Mesenchymal stem cell (in vitro differentiated cells and primary cell): Measurements from ENCODE around the gene NUDCD3.

Experiments used
- DNase-seq: peaks from one replicate; pipeline ENCODE4 v3.0.0-alpha.2; 2013
- H2AFZ ChIP-seq: one replicate; pipeline ENCODE4 v1.6.1; 2013; ENCODE audit warnings: low read depth, mild to moderate bottlenecking, control low read depth, inconsistent platforms, low read length, moderate library complexity
- H2AK5ac ChIP-seq: 2 replicates; pipeline ENCODE4 v1.6.1; 2013; ENCODE audit warnings: low read length, moderate library complexity, mild to moderate bottlenecking, inconsistent platforms; ENCODE audit not compliant: severe bottlenecking
- H2BK120ac ChIP-seq: one replicate; pipeline ENCODE4 v1.6.1; 2013; ENCODE audit warnings: low read depth, mild to moderate bottlenecking, inconsistent platforms, low read length, moderate library complexity
- H2BK12ac ChIP-seq, 2 experiments: one replicate each; pipeline ENCODE4 v1.6.1; 2013; ENCODE audit warnings: inconsistent platforms in 2 of 2, low read length in 2 of 2, mild to moderate bottlenecking in 2 of 2, moderate library complexity in 2 of 2, control low read depth in 1 of 2
- H2BK15ac ChIP-seq: one replicate; pipeline ENCODE4 v1.6.1; 2013; ENCODE audit warnings: mild to moderate bottlenecking, low read depth, inconsistent platforms; ENCODE audit not compliant: poor library complexity, severe bottlenecking
- H2BK5ac ChIP-seq: 2 replicates; pipeline ENCODE4 v1.6.1; 2013; ENCODE audit warnings: low read depth, mild to moderate bottlenecking, low read length, control low read depth, inconsistent platforms; ENCODE audit not compliant: poor library complexity, severe bottlenecking
- H3K14ac ChIP-seq, 2 experiments: one replicate each; pipeline ENCODE4 v1.6.1; 2013; ENCODE audit warnings: inconsistent platforms in 2 of 2, low read length in 2 of 2, control low read depth in 1 of 2, mild to moderate bottlenecking in 1 of 2, moderate library complexity in 1 of 2
- H3K18ac ChIP-seq, 2 experiments: one replicate each; pipeline ENCODE4 v1.6.1; 2013; ENCODE audit warnings: inconsistent platforms in 2 of 2, low read length in 2 of 2, control low read depth in 1 of 2, low read depth in 1 of 2, mild to moderate bottlenecking in 1 of 2
- H3K23ac ChIP-seq, 2 experiments: one replicate each; pipeline ENCODE4 v1.6.1; 2013; ENCODE audit warnings: inconsistent platforms in 2 of 2, low read length in 2 of 2, mild to moderate bottlenecking in 2 of 2, moderate library complexity in 2 of 2, control low read depth in 1 of 2
- H3K27ac ChIP-seq: 2 replicates; pipeline ENCODE4 v1.5.1; 2013; ENCODE audit warnings: mild to moderate bottlenecking, moderate library complexity, low read length, control low read depth, inconsistent platforms; ENCODE audit not compliant: poor library complexity, severe bottlenecking
- H3K27me3 ChIP-seq, 2 experiments: 2 replicates each; pipeline versions ENCODE4 v1.6.1 to v1.7.0; 2013; ENCODE audit warnings: low read length in 2 of 2, mild to moderate bottlenecking in 2 of 2, moderate library complexity in 2 of 2, control low read depth in 1 of 2, inconsistent platforms in 1 of 2; ENCODE audit not compliant: control insufficient read depth in 1 of 2, insufficient read depth in 1 of 2
- H3K36me3 ChIP-seq, 2 experiments: 2 replicates each; pipeline versions ENCODE4 v1.6.1 to v1.7.0; 2013; ENCODE audit warnings: low read length in 2 of 2, control low read depth in 1 of 2, inconsistent platforms in 1 of 2, low read depth in 1 of 2, mild to moderate bottlenecking in 1 of 2; ENCODE audit not compliant: insufficient read depth in 2 of 2, control insufficient read depth in 1 of 2
- H3K4ac ChIP-seq, 2 experiments: one replicate each; pipeline ENCODE4 v1.6.1; 2013; ENCODE audit warnings: inconsistent platforms in 2 of 2, low read length in 2 of 2, mild to moderate bottlenecking in 2 of 2, moderate library complexity in 2 of 2, control low read depth in 1 of 2, low read depth in 1 of 2
- H3K4me1 ChIP-seq: 2 replicates; pipeline ENCODE4 v1.6.1; 2013; ENCODE audit warnings: low read depth, low read length, control low read depth; ENCODE audit not compliant: control insufficient read depth, insufficient read depth
- H3K4me2 ChIP-seq: 2 replicates; pipeline ENCODE4 v1.6.1; 2013; ENCODE audit warnings: low read length, mild to moderate bottlenecking, inconsistent platforms; ENCODE audit not compliant: poor library complexity, severe bottlenecking
- H3K4me3 ChIP-seq, 2 experiments: 2 replicates each; pipeline versions ENCODE4 v1.5.1 to v1.7.0; 2013; ENCODE audit warnings: low read length in 2 of 2, mild to moderate bottlenecking in 2 of 2, control low read depth in 1 of 2, low read depth in 1 of 2; ENCODE audit not compliant: insufficient read depth in 1 of 2
- H3K79me1 ChIP-seq: replicated peaks from 2 replicates; pipeline ENCODE4 v1.6.1; 2013; ENCODE audit warnings: mild to moderate bottlenecking, control low read depth, low read length, inconsistent platforms; ENCODE audit not compliant: poor library complexity, severe bottlenecking
- H3K9ac ChIP-seq: 2 replicates; pipeline ENCODE4 v1.7.0; 2013; ENCODE audit warnings: mild to moderate bottlenecking, low read length, moderate library complexity
- H3K9me3 ChIP-seq: 2 replicates; pipeline ENCODE4 v1.7.0; 2013; ENCODE audit warnings: mild to moderate bottlenecking, low read length; ENCODE audit not compliant: control insufficient read depth
- H4K8ac ChIP-seq: one replicate; pipeline ENCODE4 v1.6.1; 2013; ENCODE audit warnings: inconsistent platforms, mild to moderate bottlenecking, low read length, moderate library complexity
- H4K91ac ChIP-seq: one replicate; pipeline ENCODE4 v1.6.1; 2013; ENCODE audit warnings: mild to moderate bottlenecking, low read length, inconsistent platforms
- WGBS: methylation state at CpG from one replicate; pipeline ENCODE4 v1.1.7; 2013; ENCODE audit warnings: mixed read lengths; 5-methylcytosine and 5-hydroxymethylcytosine counted together

Gene NUDCD3

DNA sequence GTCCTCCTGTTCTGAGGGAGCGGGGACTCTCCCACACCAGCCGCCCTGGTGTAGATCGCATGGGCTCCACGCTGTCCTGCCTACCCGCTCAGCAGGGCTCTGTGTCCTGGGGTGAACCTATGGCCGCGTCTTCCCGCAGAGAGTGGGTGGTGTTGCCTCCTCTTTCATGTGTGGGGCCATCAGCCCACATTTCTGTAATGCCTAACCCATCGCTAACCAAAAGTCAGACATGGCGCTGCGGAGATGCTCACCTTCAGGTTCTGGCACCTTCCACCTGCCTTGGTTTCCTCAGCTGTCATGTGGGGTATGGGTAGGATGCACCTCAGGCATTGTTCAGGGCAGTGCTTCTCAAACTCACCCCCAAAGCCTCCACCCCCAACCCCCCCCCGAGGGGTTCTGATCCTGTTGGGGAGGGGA, 114.5 kb downstream of the NUDCD3 start:
- Histone ChIP-seq H3K4me1 (peaks cover 35% of the 10 kb centered on the region), H3K4me3 (peak overlapping the region in 1 of 2 experiments; percentile 2), H4K91ac (no peak overlapping the region), H3K9ac (no peak overlapping the region), H3K27me3 (no peaks in the 10 kb centered on the region), H2BK120ac (no peak overlapping the region), H3K4ac (no peak overlapping the region), H2AK5ac (no peak overlapping the region), H3K4me2 (no peak overlapping the region), H3K79me1 (no peaks in the 10 kb centered on the region), H3K9me3 (no peaks in the 10 kb centered on the region), H3K36me3 (peaks cover 0 to 12% of the 10 kb centered on the region in 2 experiments), H3K23ac (no peak overlapping the region), H2BK15ac (no peak overlapping the region), H4K8ac (no peak overlapping the region), H3K18ac (no peak overlapping the region), H3K14ac (no peak overlapping the region), H2BK12ac (peak overlapping the region in 1 of 2 experiments; percentile 78), H2BK5ac (no peak overlapping the region), H2AFZ (no peak overlapping the region), H3K27ac (no peak overlapping the region)
- WGBS: 100% methylated on average over 5 of the region's 12 CpGs
- no peak for DNase-seq

DNA sequence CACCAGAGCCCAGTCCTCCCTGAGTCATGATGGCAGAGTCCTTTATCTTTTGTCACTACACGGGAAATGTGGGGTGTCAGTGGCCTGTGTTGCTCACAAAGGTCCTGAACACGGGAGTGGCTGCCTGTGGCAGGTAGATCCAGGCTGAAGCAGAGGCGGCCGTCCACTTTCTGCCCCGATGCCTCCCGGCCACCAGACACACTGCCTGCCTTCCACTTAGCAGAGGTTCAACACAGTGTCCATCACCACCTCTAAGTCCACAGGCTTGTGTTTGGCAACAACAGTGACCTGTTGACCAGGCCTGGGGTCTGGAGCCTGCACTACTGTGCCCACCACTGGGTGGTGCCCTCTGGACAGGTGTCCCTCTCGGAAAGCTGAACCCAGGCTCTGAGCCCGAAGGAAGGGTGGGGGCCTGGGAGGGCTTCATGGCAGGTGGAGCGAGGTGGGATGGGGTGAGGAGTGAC, 115.2 kb downstream of the NUDCD3 start:
- peak overlapping the region; percentile 9 for H2AK5ac ChIP-seq
- no peak overlapping the region for H3K9ac ChIP-seq
- no peak overlapping the region for H2AFZ ChIP-seq
- no peak overlapping the region for H4K91ac ChIP-seq
- no peaks in the 10 kb centered on the region for H3K9me3 ChIP-seq
- H3K79me1 ChIP-seq: no peaks in the 10 kb centered on the region
- H2BK12ac ChIP-seq: peak overlapping the region in 1 of 2 experiments; percentile 64
- no peak overlapping the region for H3K27ac ChIP-seq
- no peak overlapping the region for H2BK5ac ChIP-seq
- H3K27me3 ChIP-seq: no peaks in the 10 kb centered on the region
- H3K4me1 ChIP-seq: peaks cover 28% of the 10 kb centered on the region
- H3K23ac ChIP-seq: no peak overlapping the region
- no peak overlapping the region for H3K4me3 ChIP-seq
- no peak for DNase-seq
- no peak overlapping the region for H4K8ac ChIP-seq
- no peak overlapping the region for H3K4me2 ChIP-seq
- no peak overlapping the region for H2BK120ac ChIP-seq
- peaks cover 0 to 8% of the 10 kb centered on the region in 2 experiments for H3K36me3 ChIP-seq
- no peak overlapping the region for H3K4ac ChIP-seq
- no peak overlapping the region for H3K14ac ChIP-seq
- WGBS: 91% methylated on average over 9 of the region's 9 CpGs
- no peak overlapping the region for H3K18ac ChIP-seq
- H2BK15ac ChIP-seq: no peak overlapping the region

DNA sequence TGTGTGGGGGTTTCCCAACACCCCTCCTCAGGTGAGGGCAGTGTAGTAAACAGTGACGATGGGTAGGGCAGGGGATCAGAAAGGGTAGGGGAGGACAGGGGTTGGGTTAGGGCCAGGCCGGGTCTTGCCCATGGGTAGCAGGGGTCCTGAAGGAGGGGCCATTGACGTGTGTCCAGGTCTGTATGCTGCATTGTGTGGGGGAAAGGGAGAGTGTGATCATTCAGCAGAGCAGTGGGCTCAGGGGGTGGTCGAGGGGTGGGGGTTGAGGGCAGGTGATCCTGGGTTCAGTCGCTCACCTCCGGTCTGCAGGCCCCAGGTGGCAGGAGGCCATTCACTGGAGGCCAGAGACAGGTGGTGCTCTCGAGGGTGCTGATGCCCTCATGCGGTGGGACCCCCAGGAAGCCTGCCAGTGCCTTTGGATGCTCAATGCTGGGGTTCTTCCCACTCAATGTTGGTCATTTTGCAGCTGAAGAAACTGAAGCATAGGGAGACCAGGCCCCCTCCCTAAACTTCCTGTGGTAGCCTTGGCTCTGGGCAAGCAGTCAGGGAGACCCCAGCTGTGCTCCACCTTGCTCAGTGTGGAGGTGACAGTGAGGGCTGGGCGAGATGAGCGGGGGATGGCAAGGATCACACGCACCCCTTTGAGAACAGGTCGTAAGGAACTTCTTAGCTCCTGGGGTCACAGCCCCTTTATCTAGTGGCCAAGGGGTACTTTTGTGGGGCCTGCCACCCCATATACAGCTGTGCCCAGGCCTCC, 116.3 kb downstream of the NUDCD3 start:
- no peak overlapping the region for H3K4me3 ChIP-seq
- H3K4me1 ChIP-seq: peaks cover 17% of the 10 kb centered on the region
- H3K23ac ChIP-seq: no peak overlapping the region
- H4K8ac ChIP-seq: no peak overlapping the region
- H3K4ac ChIP-seq: no peak overlapping the region
- 94% methylated on average over 12 of the region's 12 CpGs for WGBS
- H2BK5ac ChIP-seq: no peak overlapping the region
- no peaks in the 10 kb centered on the region for H3K27me3 ChIP-seq
- no peak overlapping the region for H3K9ac ChIP-seq
- H3K27ac ChIP-seq: no peak overlapping the region
- H3K14ac ChIP-seq: no peak overlapping the region
- no peak overlapping the region for H4K91ac ChIP-seq
- H2BK120ac ChIP-seq: no peak overlapping the region
- H3K36me3 ChIP-seq: peaks cover 0 to 8% of the 10 kb centered on the region in 2 experiments
- no peak overlapping the region for H3K4me2 ChIP-seq
- no peak overlapping the region for H2AFZ ChIP-seq
- no peaks in the 10 kb centered on the region for H3K79me1 ChIP-seq
- no peak overlapping the region for H2AK5ac ChIP-seq
- peak overlapping the region; percentile 12 to 37 for H2BK12ac ChIP-seq
- peaks cover 4% of the 10 kb centered on the region for H3K9me3 ChIP-seq
- no peak for DNase-seq
- H3K18ac ChIP-seq: no peak overlapping the region
- H2BK15ac ChIP-seq: no peak overlapping the region

GRCh38 chr7:44373418-44373740, 117.1 kb downstream of the NUDCD3 start:
- no peak overlapping the region for H2BK5ac ChIP-seq
- H3K4ac ChIP-seq: no peak overlapping the region
- no peak for DNase-seq
- H3K4me2 ChIP-seq: no peak overlapping the region
- peak overlapping the region; percentile 77 for H4K8ac ChIP-seq
- H2AFZ ChIP-seq: no peak overlapping the region
- H2BK120ac ChIP-seq: no peak overlapping the region
- peaks cover 19% of the 10 kb centered on the region for H3K4me1 ChIP-seq
- no peak overlapping the region for H3K23ac ChIP-seq
- H3K9ac ChIP-seq: no peak overlapping the region
- H3K27me3 ChIP-seq: no peaks in the 10 kb centered on the region
- peaks cover 0 to 8% of the 10 kb centered on the region in 2 experiments for H3K36me3 ChIP-seq
- H2BK12ac ChIP-seq: no peak overlapping the region
- no peak overlapping the region for H3K18ac ChIP-seq
- no peak overlapping the region for H3K4me3 ChIP-seq
- 86% methylated on average over 1 of the region's 2 CpGs for WGBS
- H2AK5ac ChIP-seq: no peak overlapping the region
- no peak overlapping the region for H2BK15ac ChIP-seq
- H3K27ac ChIP-seq: no peak overlapping the region
- H3K9me3 ChIP-seq: peaks cover 4% of the 10 kb centered on the region
- H4K91ac ChIP-seq: peak overlapping the region; percentile 34
- H3K14ac ChIP-seq: no peak overlapping the region
- H3K79me1 ChIP-seq: no peaks in the 10 kb centered on the region
